ENCODE data around the gene PTPRC. TPM values are rescaled to one million over a fixed set of nuclear protein-coding genes. Genes with fewer than 3 reads are reported as not detected.
A peak's percentile ranks its signal among the peaks of the same experiment; 100 is the strongest.

Gene PTPRC
- total and polyA plus RNA-seq, 7 donors: 4.8 to 78.6 (median 12.5) TPM

- no peak for DNase-seq
- 65 to 92% methylated on average over 12 of the region's 12 CpGs for WGBS, 2 donors
- no peaks in the 10 kb centered on the region for H3K27me3 ChIP-seq
- no peaks in the 10 kb centered on the region for H3K36me3 ChIP-seq
- intact Hi-C loops (cut with DNase I): no loop called here
- H3K4me3 ChIP-seq: no peak overlapping the region
- TF ChIP-seq EP300 (IDR thresholded peaks at IDR 0.05) (no peak), POLR2A (IDR thresholded peaks at IDR 0.05) (no peak), POLR2AphosphoS5 (IDR thresholded peaks at IDR 0.05) (no peak)
- TF ChIP-seq, protein P1, sequence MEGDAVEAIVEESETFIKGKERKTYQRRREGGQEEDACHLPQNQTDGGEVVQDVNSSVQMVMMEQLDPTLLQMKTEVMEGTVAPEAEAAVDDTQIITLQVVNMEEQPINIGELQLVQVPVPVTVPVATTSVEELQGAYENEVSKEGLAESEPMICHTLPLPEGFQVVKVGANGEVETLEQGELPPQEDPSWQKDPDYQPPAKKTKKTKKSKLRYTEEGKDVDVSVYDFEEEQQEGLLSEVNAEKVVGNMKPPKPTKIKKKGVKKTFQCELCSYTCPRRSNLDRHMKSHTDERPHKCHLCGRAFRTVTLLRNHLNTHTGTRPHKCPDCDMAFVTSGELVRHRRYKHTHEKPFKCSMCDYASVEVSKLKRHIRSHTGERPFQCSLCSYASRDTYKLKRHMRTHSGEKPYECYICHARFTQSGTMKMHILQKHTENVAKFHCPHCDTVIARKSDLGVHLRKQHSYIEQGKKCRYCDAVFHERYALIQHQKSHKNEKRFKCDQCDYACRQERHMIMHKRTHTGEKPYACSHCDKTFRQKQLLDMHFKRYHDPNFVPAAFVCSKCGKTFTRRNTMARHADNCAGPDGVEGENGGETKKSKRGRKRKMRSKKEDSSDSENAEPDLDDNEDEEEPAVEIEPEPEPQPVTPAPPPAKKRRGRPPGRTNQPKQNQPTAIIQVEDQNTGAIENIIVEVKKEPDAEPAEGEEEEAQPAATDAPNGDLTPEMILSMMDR (IDR thresholded peaks at IDR 0.05): no peak
- no peak overlapping the region for H3K27ac ChIP-seq
- no peaks in the 10 kb centered on the region for H3K4me1 ChIP-seq
- H3K9me3 ChIP-seq: no peaks in the 10 kb centered on the region
Observed at GRCh38 chr1:198678901-198679329, 40.1 kb downstream of the PTPRC start.

DNA sequence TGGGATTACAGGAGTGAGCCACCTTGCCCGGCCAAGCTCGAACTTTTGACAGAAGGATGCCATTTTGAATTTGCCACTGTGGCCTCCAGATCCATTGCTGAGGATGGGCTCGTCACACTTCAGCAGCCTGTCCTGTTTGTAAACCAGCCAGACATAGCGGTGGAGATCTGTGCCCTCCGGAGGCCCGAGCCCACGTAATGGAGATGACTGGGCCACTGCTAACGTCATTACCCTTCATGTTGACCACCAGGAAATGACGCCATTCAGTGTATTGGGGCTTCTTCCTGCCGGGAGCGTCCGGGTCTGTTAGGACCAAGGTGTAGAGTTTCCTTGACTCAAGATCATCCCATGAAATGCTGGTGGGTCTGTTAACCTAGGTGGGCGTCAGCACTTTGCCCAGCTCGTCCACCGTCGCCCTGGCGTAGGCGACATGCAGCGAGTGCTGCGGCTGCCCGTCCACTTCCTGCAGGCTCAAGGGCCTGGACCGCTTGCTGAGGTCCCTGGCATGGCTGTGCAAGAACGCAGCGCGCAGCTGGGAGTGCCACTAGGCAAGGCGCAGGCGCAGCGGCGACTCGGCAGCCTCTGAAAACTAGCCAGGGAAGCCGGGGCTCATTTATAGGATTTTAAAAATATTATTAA is 40.8 kb downstream of the PTPRC start:
- no peaks in the 10 kb centered on the region for H3K9me3 ChIP-seq
- no peak for TF ChIP-seq EP300 (IDR thresholded peaks at IDR 0.05)
- TF ChIP-seq, protein P1 (IDR thresholded peaks at IDR 0.05): no peak
- TF ChIP-seq POLR2A (IDR thresholded peaks at IDR 0.05): no peak
- no peak for TF ChIP-seq POLR2AphosphoS5 (IDR thresholded peaks at IDR 0.05)
- no peak overlapping the region for H3K27ac ChIP-seq

GRCh38 chr1:198680174-198680875 is 41.5 kb downstream of the PTPRC start:
- WGBS, 2 donors: 80 to 92% methylated on average over 15 of the region's 15 CpGs
- intact Hi-C loops (cut with DNase I): no loop called here
- no peaks in the 10 kb centered on the region for H3K27me3 ChIP-seq

More for the DNA sequence above, 40.8 kb downstream of the PTPRC start:
- Histone ChIP-seq H3K4me3 (no peak overlapping the region), H3K36me3 (no peaks in the 10 kb centered on the region), H3K27me3 (no peaks in the 10 kb centered on the region), H3K4me1 (no peaks in the 10 kb centered on the region)
- DNase-seq: no peak
- WGBS, 2 donors: 91 to 92% methylated on average over 31 of the region's 31 CpGs
- intact Hi-C loops (cut with DNase I): no loop called here

GRCh38 chr1:198681252-198681651 is 42.4 kb downstream of the PTPRC start:
- 21 to 30% methylated on average over 1 of the region's 1 CpG for WGBS, 2 donors
- Histone ChIP-seq H3K27me3 (no peaks in the 10 kb centered on the region), H3K27ac (peak overlapping the region in 1 of 4 donors; percentile 30), H3K36me3 (no peaks in the 10 kb centered on the region), H3K4me3 (no peak overlapping the region), H3K4me1 (no peaks in the 10 kb centered on the region), H3K9me3 (no peaks in the 10 kb centered on the region)
- intact Hi-C loops (cut with DNase I): no loop called here
- DNase-seq: no peak
- TF ChIP-seq EP300 (IDR thresholded peaks at IDR 0.05) (no peak), POLR2A (IDR thresholded peaks at IDR 0.05) (no peak), POLR2AphosphoS5 (IDR thresholded peaks at IDR 0.05) (no peak)
- TF ChIP-seq, protein P1 (IDR thresholded peaks at IDR 0.05): no peak

More at GRCh38 chr1:198680174-198680875, 41.5 kb downstream of the PTPRC start:
- Histone ChIP-seq H3K27ac (no peak overlapping the region), H3K36me3 (no peaks in the 10 kb centered on the region), H3K9me3 (no peaks in the 10 kb centered on the region), H3K4me1 (no peaks in the 10 kb centered on the region), H3K4me3 (no peak overlapping the region)
- no peak for DNase-seq
- TF ChIP-seq, protein P1 (IDR thresholded peaks at IDR 0.05): no peak
